Measurements from ENCODE around the gene SLF2.
A peak's percentile ranks its signal among the peaks of the same experiment; 100 is the strongest.

Gene SLF2

GRCh38 chr10:101007099-101007711 lies 94.4 kb downstream of the SLF2 start:
- FAIRE-seq, result no peak
- no peak for DNase-seq (ENCODE audit: extremely low spot score, insufficient read length, low read depth)

GRCh38 chr10:101007915-101008822 lies 95.4 kb downstream of the SLF2 start:
- DNase-seq (ENCODE audit: extremely low spot score, insufficient read length, low read depth), result no peak
- no peak for FAIRE-seq

GRCh38 chr10:101008823-101009423 lies 96.2 kb downstream of the SLF2 start:
- FAIRE-seq (no peak), DNase-seq (ENCODE audit: extremely low spot score, insufficient read length, low read depth) (no peak)

- FAIRE-seq (no peak), DNase-seq (ENCODE audit: extremely low spot score, insufficient read length, low read depth) (no peak)
Measured at GRCh38 chr10:101010329-101010728, 97.6 kb downstream of the SLF2 start.

- DNase-seq (ENCODE audit: extremely low spot score, insufficient read length, low read depth) (no peak), FAIRE-seq (no peak)
Measured at GRCh38 chr10:101011517-101012423, 99.0 kb downstream of the SLF2 start.

- peak; percentile 92 for FAIRE-seq
- DNase-seq (ENCODE audit: extremely low spot score, insufficient read length, low read depth), result no peak
Measured at GRCh38 chr10:101012525-101013364, 100.0 kb downstream of the SLF2 start.

GRCh38 chr10:101013365-101013825 lies 100.6 kb downstream of the SLF2 start:
- DNase-seq (ENCODE audit: extremely low spot score, insufficient read length, low read depth) (no peak), FAIRE-seq (no peak)

GRCh38 chr10:101014230-101014884 lies 101.6 kb downstream of the SLF2 start:
- no peak for DNase-seq (ENCODE audit: extremely low spot score, insufficient read length, low read depth)
- peak; percentile 92 for FAIRE-seq

Data from GM18507 (cell line).